Adrenal gland (tissue), 12 donors: ENCODE measurements around the gene U2SURP. TPM values are rescaled to one million over a fixed set of nuclear protein-coding genes. Genes with fewer than 3 reads are reported as not detected.
"Not testable (repeated sequence)": the region's sequence is repeated elsewhere in the genome, so short reads cannot be mapped to it uniquely, and the experiment has no call there.

ENCODE experiments used
- DNase-seq, 7 donors: peaks; one replicate each; pipeline ENCODE4 v3.0.0-alpha.2; 2019 to 2020
- H3K27ac ChIP-seq, 5 donors: fragments of 200-600 bp; sonication (generic) in 4 of 5; 1 replicate in 3 of 5; 2 replicates in 2 of 5; pipeline versions ENCODE4 v1.5.1 to v1.8.0; 2016 to 2020; ENCODE audit warnings: mild to moderate bottlenecking in 1 of 5
- H3K27me3 ChIP-seq: fragments of 200-600 bp; 2 replicates; pipeline ENCODE4 v1.8.0; 2021
- H3K36me3 ChIP-seq, 2 donors: fragments of 200-600 bp; replicated peaks in 1 of 2; 1 replicate in 1 of 2; 2 replicates in 1 of 2; pipeline versions ENCODE4 v1.5.1 to v1.8.0; 2018 to 2022
- H3K4me1 ChIP-seq, 2 donors: fragments of 200-600 bp; replicated peaks in 1 of 2; 1 replicate in 1 of 2; 2 replicates in 1 of 2; pipeline versions ENCODE4 v1.5.1 to v1.8.0; 2018 to 2021
- H3K4me3 ChIP-seq, 4 donors: fragments of 200-600 bp; sonication (generic) in 3 of 4; one replicate each; pipeline ENCODE4 v1.5.1; 2016 to 2018
- H3K9me3 ChIP-seq, 3 donors: fragments of 200-600 bp; sonication (generic) in 1 of 3; replicated peaks in 1 of 3; 1 replicate in 2 of 3; 2 replicates in 1 of 3; pipeline versions ENCODE4 v1.5.1 to v1.8.0; 2016 to 2021
- POLR2A ChIP-seq, 2 donors: fragments of 450-650 bp; IDR thresholded peaks; one replicate each; pipeline ENCODE4 v1.6.1; 2017; ENCODE audit warnings: antibody characterized with exemption in 2 of 2, mild to moderate bottlenecking in 2 of 2, moderate library complexity in 1 of 2
- WGBS, 4 donors: extraction: QIAGEN DNeasy Blood & Tissue Kit in 2 of 4; methylation state at CpG; one replicate each; pipeline versions ENCODE4 v1.1.5 to v1.1.7; 2013 to 2017; 5-methylcytosine and 5-hydroxymethylcytosine counted together
- intact Hi-C, 2 donors: fragments of 100-400 bp; cut with DNase I; formaldehyde crosslinking; loops; one replicate each; pipeline versions ENCODE4 v1.14.1 to v1.15.0; 2022 to 2023
- polyA plus RNA-seq, 3 donors: library from polyadenylated mRNA; stranded (reverse); fragments of 200-250 nt in 2 of 3; fragments of 350-450 nt in 1 of 3; fragmentation: Illumina TruSeq in 1 of 3; extraction: RNeasy Lipid Tissue Mini Kit (QIAGEN cat#74804) in 1 of 3; gene quantifications; one replicate each; pipeline ENCODE4 v1.2.3, GENCODE V29; 2013 to 2014
- total RNA-seq, 9 donors: library from RNA; depleted of rRNA in 4 of 9; stranded (reverse); fragments of >200 nt in 4 of 9; fragments of 120-200 nt in 1 of 9; fragmentation: NEBNext Ultra II Directional in 1 of 9; extraction: Animal tissue kit (Norgen Biotek cat#: 25700) in 1 of 9; gene quantifications; one replicate each; pipeline versions ENCODE4 v1.1.0 to v1.2.4, GENCODE V29; 2013 to 2023
- TF ChIP-seq, protein P1 (sequence below), 6 experiments: fragments of 450-650 bp in 4 of 6; fragments of 200-600 bp in 2 of 6; sonication (generic) in 1 of 6; IDR thresholded peaks; 1 replicate in 5 of 6; 2 replicates in 1 of 6; pipeline versions ENCODE4 v1.5.1 to v1.8.0; 2016 to 2021; ENCODE audit warnings: antibody characterized with exemption in 6 of 6, mild to moderate bottlenecking in 2 of 6, moderate library complexity in 1 of 6
- donor health status: healthy with polysubstance abuse.
- donor health status: Bipolar disorder and iron deficiency.
- donor health status: DM: yes; HTN: yes; CAD: no.
- donor health status: DM: no; HTN: no; CAD: no.
- donor health status: DM: no; HTN: no; CAD: no.
- donor health status: DM: yes; HTN: yes; CAD: no.

Gene U2SURP
- total and polyA plus RNA-seq, 12 donors: 18.6 to 113 (median 56.4) TPM

DNA sequence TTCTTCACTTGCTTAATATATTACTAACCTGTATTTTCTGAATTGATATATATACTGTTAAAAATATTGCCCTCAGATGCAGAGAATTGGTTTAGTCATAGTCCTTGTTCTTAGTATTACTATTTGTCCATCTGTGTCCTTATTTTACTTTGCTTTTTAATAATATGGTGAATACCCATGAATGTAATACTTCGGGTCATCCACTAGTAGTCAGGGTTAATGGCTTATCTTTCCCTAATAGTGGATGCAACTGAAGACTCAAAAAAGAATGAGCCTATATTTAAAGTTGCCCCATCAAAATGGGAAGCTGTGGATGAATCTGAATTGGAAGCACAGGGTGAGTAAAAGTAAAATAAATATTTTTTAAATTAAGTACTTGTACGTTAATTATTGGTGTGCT lies 36.5 kb downstream of the U2SURP start:
- Histone ChIP-seq H3K4me3 (no peak overlapping the region), H3K4me1 (no peaks in the 10 kb centered on the region), H3K36me3 (peaks cover 0 to 39% of the 10 kb centered on the region in 2 donors), H3K27me3 (no peaks in the 10 kb centered on the region), H3K9me3 (peaks cover 0 to 4% (median 0%) of the 10 kb centered on the region in 3 donors), H3K27ac (no peak overlapping the region)
- WGBS, 4 donors: 91 to 95% (median 93%) methylated on average over 2 of the region's 2 CpGs
- intact Hi-C loops: no loop called here
- no peak for DNase-seq
- TF ChIP-seq POLR2A (IDR thresholded peaks at IDR 0.05): no peak
- TF ChIP-seq, protein P1, sequence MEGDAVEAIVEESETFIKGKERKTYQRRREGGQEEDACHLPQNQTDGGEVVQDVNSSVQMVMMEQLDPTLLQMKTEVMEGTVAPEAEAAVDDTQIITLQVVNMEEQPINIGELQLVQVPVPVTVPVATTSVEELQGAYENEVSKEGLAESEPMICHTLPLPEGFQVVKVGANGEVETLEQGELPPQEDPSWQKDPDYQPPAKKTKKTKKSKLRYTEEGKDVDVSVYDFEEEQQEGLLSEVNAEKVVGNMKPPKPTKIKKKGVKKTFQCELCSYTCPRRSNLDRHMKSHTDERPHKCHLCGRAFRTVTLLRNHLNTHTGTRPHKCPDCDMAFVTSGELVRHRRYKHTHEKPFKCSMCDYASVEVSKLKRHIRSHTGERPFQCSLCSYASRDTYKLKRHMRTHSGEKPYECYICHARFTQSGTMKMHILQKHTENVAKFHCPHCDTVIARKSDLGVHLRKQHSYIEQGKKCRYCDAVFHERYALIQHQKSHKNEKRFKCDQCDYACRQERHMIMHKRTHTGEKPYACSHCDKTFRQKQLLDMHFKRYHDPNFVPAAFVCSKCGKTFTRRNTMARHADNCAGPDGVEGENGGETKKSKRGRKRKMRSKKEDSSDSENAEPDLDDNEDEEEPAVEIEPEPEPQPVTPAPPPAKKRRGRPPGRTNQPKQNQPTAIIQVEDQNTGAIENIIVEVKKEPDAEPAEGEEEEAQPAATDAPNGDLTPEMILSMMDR (IDR thresholded peaks at IDR 0.05): peak in 1 of 6 experiments; percentile 13

DNA sequence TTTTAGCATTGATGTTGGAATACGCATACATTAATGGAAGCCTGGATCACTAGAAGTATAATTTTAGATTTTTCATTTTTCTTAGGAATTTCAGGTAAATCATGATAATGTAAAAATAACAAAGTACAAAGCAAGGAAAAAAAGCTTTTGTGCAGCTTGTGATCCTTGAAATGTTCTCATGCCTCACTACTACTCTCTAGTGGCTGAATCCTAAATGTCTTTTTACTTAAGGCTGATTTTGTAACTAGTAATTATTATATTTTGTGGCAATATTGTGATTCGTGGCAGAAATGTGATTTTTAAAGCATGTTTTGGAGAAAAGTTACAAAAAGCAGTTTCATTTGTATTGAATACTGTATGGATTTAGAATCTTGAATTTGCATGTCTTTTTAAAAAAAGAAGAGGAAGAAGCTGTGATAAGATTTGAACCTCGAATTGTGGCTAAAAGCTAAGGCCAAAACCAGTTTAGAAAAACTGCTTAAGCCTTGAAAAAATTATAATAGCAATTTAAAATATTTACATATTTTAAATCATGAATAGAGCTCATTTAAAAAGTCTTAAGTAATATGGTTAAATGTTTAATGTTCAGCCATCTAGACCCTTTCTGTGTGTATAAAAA lies 39.0 kb downstream of the U2SURP start:
- WGBS, 4 donors: 71 to 78% (median 72%) methylated on average over 3 of the region's 3 CpGs
- no peak for TF ChIP-seq POLR2A (IDR thresholded peaks at IDR 0.05)
- TF ChIP-seq, protein P1 (IDR thresholded peaks at IDR 0.05): peak; percentile 17 to 52 (median 29)

DNA sequence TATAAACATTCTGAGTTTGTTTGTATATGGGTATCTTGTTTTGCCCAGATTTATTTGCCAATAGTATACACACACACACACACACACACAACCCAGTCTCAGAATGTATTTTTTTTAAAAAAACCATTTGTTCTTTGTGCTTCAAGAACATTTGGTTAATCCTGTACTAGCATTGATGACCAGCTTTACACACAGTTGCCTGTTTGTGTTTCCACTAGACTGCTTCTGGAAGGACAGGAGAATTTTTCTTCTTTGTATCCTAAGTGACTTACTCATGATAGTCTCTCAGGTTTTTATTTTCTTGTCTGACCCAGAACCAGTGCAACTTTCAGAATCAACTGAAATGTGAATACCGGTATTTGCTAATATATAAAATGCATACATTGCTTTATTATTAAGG lies 40.5 kb downstream of the U2SURP start:
- WGBS, 4 donors: 94 to 96% (median 95%) methylated on average over 1 of the region's 1 CpG
- Histone ChIP-seq H3K9me3 (peaks cover 0 to 4% (median 0%) of the 10 kb centered on the region in 3 donors), H3K36me3 (peaks cover 0 to 45% of the 10 kb centered on the region in 2 donors), H3K27me3 (no peaks in the 10 kb centered on the region), H3K4me1 (no peaks in the 10 kb centered on the region), H3K4me3 (no peak overlapping the region), H3K27ac (no peak overlapping the region)
- DNase-seq: no peak
- intact Hi-C loops: no loop called here
- TF ChIP-seq POLR2A (IDR thresholded peaks at IDR 0.05): no peak
- TF ChIP-seq, protein P1 (IDR thresholded peaks at IDR 0.05): no peak

More for the DNA sequence above, 39.0 kb downstream of the U2SURP start:
- Histone ChIP-seq H3K9me3 (peaks cover 0 to 4% (median 0%) of the 10 kb centered on the region in 3 donors), H3K36me3 (peaks cover 0 to 46% of the 10 kb centered on the region in 2 donors), H3K4me3 (no peak overlapping the region), H3K4me1 (no peaks in the 10 kb centered on the region), H3K27ac (no peak overlapping the region), H3K27me3 (no peaks in the 10 kb centered on the region)
- intact Hi-C loops: no loop called here
- DNase-seq: no peak

DNA sequence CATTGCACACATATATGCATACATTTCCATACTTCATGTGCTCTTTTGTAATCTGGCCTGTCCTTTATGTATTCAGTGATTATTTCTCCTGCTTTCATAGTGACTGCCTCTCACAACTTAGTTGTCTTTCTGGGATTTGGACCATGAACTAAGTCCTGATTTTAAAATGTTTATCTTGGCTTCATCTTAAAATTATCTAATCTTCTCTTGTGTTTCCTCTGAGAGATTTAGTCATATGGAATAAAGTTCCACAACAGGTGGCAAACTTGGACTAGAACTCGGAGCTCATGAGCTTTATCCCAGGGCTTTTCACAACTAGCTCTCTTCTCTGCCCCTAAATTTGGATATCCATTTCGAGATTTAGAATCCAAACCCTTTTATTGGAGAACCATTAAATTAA lies 44.3 kb downstream of the U2SURP start:
- intact Hi-C loops: no loop called here
- WGBS, 4 donors: 83 to 97% (median 91%) methylated on average over 2 of the region's 2 CpGs
- peaks cover 0 to 32% of the 10 kb centered on the region in 2 donors for H3K36me3 ChIP-seq

DNA sequence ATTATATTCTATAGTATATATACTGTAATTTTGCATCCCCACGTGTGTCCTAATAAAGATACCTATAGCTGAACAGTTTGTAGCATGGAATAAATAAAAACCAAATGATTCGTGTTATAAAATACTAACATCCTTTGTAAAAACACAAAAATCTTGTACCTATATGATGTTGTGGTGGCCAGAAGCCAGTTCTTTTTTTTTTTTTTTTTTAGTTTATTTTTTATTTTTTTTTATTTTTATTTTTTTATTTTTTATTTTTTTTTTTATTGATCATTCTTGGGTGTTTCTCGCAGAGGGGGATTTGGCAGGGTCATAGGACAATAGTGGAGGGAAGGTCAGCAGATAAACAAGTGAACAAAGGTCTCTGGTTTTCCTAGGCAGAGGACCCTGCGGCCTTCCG lies 44.7 kb downstream of the U2SURP start:
- intact Hi-C loops, H3K27me3 ChIP-seq, H3K4me1 ChIP-seq, H3K9me3 ChIP-seq, H3K4me3 ChIP-seq, DNase-seq, H3K27ac ChIP-seq: not testable (repeated sequence)
- H3K36me3 ChIP-seq: peaks cover 0 to 34% of the 10 kb centered on the region in 2 donors
- WGBS, 4 donors: 90 to 98% (median 98%) methylated on average over 4 to 5 of the region's 5 CpGs

More for the DNA sequence above, 44.3 kb downstream of the U2SURP start:
- TF ChIP-seq, protein P1 (IDR thresholded peaks at IDR 0.05): no peak
- no peak for TF ChIP-seq POLR2A (IDR thresholded peaks at IDR 0.05)
- Histone ChIP-seq H3K4me1 (no peaks in the 10 kb centered on the region), H3K9me3 (peaks cover 0 to 4% (median 0%) of the 10 kb centered on the region in 3 donors), H3K27me3 (no peaks in the 10 kb centered on the region), H3K27ac (no peak overlapping the region), H3K4me3 (no peak overlapping the region)
- no peak for DNase-seq
